NCI-H1694 treated with DMSO at 0.1 percent for 48 hours (cell line): ENCODE results near the gene HDAC4.

Experiments
- DNase-seq: peaks from one replicate; lab custom pipeline; 2025; lab: John Stamatoyannopoulos, UW

The HDAC4 gene

GRCh38 chr2:239200646-239201530, 199.9 kb downstream of the HDAC4 start:
- no peak for DNase-seq

DNA sequence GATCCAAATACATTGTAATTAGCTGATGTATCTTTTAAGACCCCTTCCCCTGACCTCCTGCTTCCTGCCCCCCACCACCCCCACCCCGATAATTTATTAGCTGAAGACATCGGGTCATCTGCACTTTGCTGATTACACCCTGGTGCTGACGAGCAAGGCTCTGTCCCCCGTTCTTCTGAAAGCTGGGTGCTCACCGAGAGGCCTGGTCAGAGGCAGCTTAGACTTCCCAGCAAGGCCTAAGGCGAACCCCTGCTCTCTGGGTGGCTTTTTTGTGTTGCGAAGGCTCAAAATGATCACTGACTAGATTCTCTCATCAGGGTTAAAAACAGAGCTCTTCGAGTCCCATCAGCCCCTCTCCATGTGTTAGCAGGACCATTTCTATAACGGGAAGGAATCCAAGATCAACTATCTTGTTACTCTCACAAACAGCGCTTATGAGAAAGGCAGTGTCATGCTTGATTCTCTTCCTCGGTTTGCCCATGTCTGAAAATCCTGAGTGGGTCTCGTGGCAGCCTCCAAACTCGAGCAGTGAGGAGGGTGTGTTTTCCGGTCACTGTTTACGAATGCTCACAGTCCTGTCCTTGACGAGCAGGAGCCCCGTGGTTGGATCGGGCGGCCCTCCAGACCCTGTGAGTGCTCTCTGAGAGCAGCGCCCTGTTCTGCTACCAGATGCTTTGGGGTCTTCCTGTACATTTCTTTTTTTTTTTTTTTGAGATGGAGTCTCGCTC, 201.6 kb downstream of the HDAC4 start:
- no peak for DNase-seq

GRCh38 chr2:239198221-239198620, 202.6 kb downstream of the HDAC4 start:
- DNase-seq = no peak

DNA sequence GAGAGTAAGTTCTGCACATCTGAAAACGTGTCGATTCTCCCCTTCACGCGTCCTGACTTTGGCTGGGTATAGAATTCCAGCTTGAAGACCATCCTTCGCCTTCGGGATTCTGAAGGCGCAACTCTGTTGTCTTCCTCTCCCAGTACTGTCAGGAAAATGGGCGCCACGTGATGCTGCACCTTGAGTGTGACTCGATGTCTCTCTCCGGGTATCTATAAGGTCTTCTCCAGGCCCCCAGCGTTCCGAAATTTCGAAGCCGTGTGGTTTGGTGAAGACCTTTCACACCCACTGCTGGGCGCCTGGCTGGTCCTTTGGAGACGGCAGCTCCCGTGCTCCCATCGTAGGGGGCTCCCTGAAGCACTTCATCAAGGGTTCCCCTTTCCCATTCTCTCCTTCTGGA, 203.7 kb downstream of the HDAC4 start:
- no peak for DNase-seq

- no peak for DNase-seq
Measured at GRCh38 chr2:239196474-239197021, 204.3 kb downstream of the HDAC4 start.

- no peak for DNase-seq
Measured at GRCh38 chr2:239195992-239196391, 204.8 kb downstream of the HDAC4 start.

DNA sequence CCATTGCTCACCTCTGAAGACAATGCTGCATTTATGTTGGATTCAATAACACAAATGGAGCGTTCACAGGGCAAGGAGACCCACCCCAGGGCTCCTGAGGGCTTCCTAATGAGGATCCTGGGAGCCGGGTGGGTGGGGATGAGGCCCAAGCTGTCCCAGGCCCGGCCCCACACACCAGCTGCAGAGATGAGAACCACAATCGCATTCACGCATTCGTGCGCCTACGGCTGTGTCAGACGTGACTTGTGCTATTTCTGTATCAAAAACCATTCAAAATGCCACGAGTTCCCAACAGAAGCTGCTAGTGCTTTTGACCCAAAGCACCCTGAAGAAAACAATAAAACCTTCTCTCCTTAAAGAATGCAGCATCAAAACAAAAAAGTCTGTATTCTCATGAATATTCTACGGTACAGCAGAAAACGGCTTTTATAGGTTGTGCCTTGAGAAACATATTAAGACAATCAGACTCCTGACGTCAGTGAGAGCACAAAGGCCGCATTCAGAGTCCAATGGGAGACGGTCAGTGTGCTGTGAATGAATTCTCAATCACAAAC, 205.4 kb downstream of the HDAC4 start:
- DNase-seq = no peak

DNA sequence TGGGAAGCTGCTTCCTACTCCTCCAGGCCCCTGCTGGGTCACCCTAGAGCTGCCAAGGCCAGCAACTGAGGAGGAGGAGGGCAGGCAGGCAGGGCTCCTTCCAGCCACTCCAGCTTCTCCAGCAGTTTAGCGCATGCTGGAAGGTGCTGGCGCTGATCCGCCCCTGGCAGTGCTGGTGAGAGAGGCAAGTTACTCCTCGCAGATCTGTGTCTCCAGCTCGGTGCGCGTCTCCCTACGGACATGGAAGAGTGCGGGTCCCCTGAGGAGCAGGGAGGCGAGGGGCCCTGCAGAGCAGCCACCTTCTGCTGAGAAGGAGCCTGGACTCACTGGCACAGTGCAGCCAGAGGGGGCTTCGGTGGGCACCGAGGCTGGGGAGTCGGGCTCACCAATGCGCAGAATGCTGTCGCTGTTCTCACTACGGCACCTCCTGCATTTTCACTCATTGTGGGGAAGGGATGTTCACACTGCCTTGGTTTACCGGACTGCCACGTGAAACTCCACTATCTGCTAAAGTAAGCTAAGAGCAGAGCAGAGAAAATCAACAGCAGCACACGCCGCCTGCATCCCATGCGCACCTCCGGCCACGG, 206.0 kb downstream of the HDAC4 start:
- DNase-seq = no peak

DNA sequence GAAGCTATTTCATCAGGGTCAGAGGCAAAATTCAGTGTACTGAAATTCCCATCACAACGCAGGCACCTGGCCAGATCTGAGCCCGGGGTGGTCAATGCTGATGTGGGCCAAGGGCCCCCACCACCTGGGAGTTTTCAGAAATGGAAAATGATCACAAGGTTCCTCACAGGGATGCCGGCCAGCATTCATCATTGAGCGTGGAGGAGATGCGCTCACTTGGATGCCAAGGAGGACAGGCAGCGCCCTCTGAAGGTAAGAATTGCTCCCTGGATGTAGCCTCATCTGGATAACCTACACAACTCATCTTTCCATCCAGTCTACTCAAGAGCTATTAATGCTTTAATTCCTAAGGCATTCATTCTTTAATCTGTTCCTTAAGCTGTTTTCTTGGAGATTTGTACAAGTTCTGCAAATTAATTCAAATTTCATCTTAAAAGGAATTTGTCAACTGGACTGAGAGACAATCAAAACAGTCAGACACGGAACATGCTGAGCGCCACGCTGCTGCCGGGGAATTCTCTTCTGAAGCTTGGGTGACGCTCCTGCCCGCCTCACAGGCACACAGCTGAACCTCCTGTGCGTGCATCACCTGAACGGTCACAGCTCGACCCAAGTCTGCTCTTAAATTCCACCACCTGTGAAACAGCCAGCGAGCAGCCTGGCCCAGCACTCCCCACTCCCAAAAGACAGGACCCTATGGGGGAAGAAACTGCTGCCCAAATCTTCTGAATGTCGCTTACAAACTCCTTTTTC, 206.7 kb downstream of the HDAC4 start:
- no peak for DNase-seq

GRCh38 chr2:239193401-239193811, 207.4 kb downstream of the HDAC4 start:
- DNase-seq = no peak

DNA sequence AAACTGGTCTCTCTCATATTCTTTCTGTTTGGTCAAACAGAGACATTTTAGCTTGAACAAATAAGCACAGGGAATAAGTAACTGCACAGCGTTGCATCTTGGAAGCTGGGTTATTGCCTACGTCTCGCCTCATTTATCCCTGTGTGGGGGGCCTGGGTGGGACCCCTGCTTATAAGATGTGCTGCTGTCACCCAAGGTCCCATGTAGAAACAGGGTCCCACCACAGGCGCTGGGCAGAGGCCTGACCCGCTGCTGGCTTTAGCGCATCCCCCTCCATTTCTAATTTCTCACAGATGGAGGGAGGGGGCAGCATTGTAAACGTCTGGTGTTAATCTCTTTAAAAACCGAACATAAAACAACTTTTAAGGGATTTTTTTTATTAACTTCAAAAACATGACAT, 207.8 kb downstream of the HDAC4 start:
- DNase-seq = no peak

DNA sequence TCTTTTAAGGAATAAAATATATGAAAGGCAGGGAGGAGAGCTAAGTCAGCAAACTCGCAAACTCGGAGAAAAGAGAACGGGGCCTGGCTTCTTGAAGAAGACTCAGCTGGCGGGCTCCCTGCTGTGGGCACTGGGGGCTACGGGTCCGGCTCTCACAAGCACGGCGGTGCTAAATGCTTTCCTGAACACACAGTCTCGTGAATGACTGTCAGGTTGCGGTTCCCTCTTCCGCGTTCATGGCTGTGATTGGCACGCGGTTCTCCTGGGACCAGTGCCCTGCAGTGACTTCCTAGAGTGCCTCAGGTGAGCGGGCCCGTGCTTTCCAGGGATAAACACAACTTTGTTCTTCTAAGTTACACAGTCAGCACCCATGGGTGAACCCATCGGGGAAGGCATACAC, 208.4 kb downstream of the HDAC4 start:
- no peak for DNase-seq

- DNase-seq = no peak
Measured at GRCh38 chr2:239190921-239191885, 209.6 kb downstream of the HDAC4 start.

DNA sequence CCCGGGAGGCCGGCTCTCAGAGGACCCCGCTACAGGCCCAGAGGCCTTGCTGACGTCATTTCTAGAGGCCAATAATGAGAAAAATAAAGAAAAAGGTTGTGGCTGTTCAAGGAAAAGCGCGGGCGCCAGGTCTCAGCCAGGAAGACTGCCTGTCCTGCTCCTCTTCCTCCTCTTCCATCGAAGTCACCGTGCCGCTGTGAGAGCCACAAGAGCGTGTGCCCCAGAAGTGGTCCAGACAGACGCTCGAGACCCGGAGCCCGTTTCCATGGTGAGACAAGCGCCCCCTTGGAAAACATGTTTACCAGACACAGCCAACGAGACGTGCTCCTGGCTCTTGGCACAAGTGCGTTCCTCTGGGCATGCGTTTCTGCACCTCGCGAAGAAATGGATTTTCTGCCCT, 210.5 kb downstream of the HDAC4 start:
- DNase-seq = no peak

DNA sequence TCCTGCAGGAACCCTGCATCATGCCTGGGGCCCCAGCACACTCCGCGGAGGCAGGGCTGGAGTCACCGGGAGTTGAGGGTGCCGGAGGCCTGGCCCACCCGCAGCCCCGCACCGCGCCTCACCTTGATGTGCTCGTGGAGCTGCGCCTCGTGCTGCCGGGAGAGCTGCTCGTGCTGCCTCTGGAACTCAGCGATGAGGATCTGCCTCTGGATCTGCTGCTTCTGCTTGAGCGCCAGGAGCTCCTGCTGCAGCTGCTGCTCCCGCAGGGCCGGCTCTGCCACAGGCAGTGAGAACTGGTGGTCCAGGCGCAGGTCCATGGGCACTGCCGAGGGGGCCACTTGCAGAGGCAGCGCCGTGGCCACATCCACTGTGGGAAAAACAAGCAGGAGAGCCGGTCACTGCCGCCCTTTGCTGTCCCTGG, 211.1 kb downstream of the HDAC4 start:
- no peak for DNase-seq

GRCh38 chr2:239188536-239188935, 212.3 kb downstream of the HDAC4 start:
- DNase-seq = no peak

GRCh38 chr2:239187464-239188253, 213.2 kb downstream of the HDAC4 start:
- DNase-seq = no peak

- no peak for DNase-seq
Measured at GRCh38 chr2:239186516-239187357, 214.1 kb downstream of the HDAC4 start.
